HG02642 (cell line): ENCODE data around the gene FEN1.

Experiments used
- ATAC-seq: cut with Tn5 transposase; IDR thresholded peaks from one replicate; pipeline ENCODE4 v1.9.1; 2021; ENCODE audit warnings: mild to moderate bottlenecking; ENCODE audit not compliant: unreplicated experiment, poor library complexity

The FEN1 gene

GRCh38 chr11:61815790-61816735 lies 23.4 kb downstream of the FEN1 start:
- peak; percentile 36 for ATAC-seq

- peak; percentile 58 for ATAC-seq
Observed at GRCh38 chr11:61816736-61817455, 24.2 kb downstream of the FEN1 start, which contains the start of gene FADS1. Gene FADS1, minus strand, starts transcription at chr11:61817003. Its CDS starts 74 bp downstream, at chr11:61816929.

GRCh38 chr11:61817471-61818202 lies 24.9 kb downstream of the FEN1 start:
- no peak for ATAC-seq

GRCh38 chr11:61820174-61820573 lies 27.5 kb downstream of the FEN1 start:
- no peak for ATAC-seq

GRCh38 chr11:61826930-61827570 lies 34.3 kb downstream of the FEN1 start:
- peak; percentile 4 for ATAC-seq

- ATAC-seq = peak; percentile 73
Observed at GRCh38 chr11:61827571-61828378, 35.1 kb downstream of the FEN1 start, which contains the start of gene FADS2. Gene FADS2, plus strand, starts transcription at chr11:61828300. Its CDS starts 91 bp downstream, at chr11:61828391.

- ATAC-seq = peak; percentile 5
Observed at GRCh38 chr11:61828379-61828628, 35.6 kb downstream of the FEN1 start.

- ATAC-seq = peak; percentile 31
Observed at GRCh38 chr11:61828629-61829407, 36.1 kb downstream of the FEN1 start.

GRCh38 chr11:61829806-61830205 lies 37.1 kb downstream of the FEN1 start:
- ATAC-seq = no peak

GRCh38 chr11:61830237-61831105 lies 37.8 kb downstream of the FEN1 start:
- no peak for ATAC-seq

- ATAC-seq = no peak
Observed at GRCh38 chr11:61832207-61832606, 39.5 kb downstream of the FEN1 start.

- no peak for ATAC-seq
Observed at GRCh38 chr11:61832754-61833153, 40.0 kb downstream of the FEN1 start.

- ATAC-seq = no peak
Observed at GRCh38 chr11:61833471-61833870, 40.8 kb downstream of the FEN1 start.

- ATAC-seq = no peak
Observed at GRCh38 chr11:61833926-61834277, 41.2 kb downstream of the FEN1 start.

GRCh38 chr11:61834278-61835048 lies 41.8 kb downstream of the FEN1 start:
- ATAC-seq = peak; percentile 91

- no peak for ATAC-seq
Observed at GRCh38 chr11:61836193-61836592, 43.5 kb downstream of the FEN1 start.

- no peak for ATAC-seq
Observed at GRCh38 chr11:61837411-61838005, 44.8 kb downstream of the FEN1 start.
